ENCODE results near the gene TRMT10C. TPM values are rescaled to one million over a fixed set of nuclear protein-coding genes. Genes with fewer than 3 reads are reported as not detected.

The TRMT10C gene
- total RNA-seq, 1 experiment from 2014 or later = 34.2 TPM

DNA sequence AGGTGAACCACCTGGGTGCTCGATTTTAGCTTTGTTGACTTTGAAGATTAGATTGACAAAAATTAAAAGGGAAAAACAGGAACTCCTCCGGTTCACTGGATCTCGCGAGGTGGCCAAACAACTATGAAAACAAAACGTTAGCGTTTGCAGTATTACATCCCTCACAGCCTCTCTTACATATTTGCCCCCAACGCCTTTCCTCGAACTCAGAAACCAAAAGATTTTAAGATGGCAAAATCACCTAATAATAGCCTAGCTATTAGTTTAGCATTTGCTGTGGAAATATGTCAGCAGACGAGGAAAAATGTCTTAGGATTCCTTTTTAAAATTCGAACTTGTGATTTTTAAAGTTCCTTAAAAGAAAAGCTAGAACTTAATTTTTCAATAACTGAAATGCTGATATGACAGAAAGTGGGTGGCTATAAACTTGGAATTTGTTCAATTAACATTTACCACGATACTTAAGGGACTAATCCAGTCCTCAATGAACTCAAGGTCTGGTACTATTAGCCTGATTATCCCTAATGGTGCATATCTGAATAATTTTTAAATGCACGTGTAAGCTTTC, 48.2 kb upstream of the TRMT10C start:
- H3K4me2 ChIP-seq = peak overlapping the region; percentile 79
- ChIA-PET CTCF (interaction anchor here (0.6 kb wide), 1 partner anchor 190 kb away, joined by 3 read pairs; no protein-coding TSS in a partner anchor), POLR2A (ENCODE audit: unreplicated experiment) (no interaction called here)
- no peaks in the 10 kb centered on the region for H4K20me1 ChIP-seq (ENCODE audit: insufficient read depth)
- intact Hi-C loops (cut with micrococcal nuclease; ENCODE audit: unreplicated experiment) = loop anchor here (1.0 to 10.0 kb wide), 4 partner anchors 61 to 909 kb away; partner anchors contain the start of genes ADGRG7, PCNP and ZBTB11
- no peaks in the 10 kb centered on the region for H3K27me3 ChIP-seq (ENCODE audit: insufficient read depth, low read depth)
- TF ChIP-seq CTCF (conservative IDR thresholded peaks at IDR 0.05) (no peak), EZH2 (IDR thresholded peaks at IDR 0.05; ENCODE audit: low read depth) (no peak)
- no peaks in the 10 kb centered on the region for H3K36me3 ChIP-seq (ENCODE audit: low read depth)
- peak overlapping the region; percentile 92 for H2AFZ ChIP-seq
- no peaks in the 10 kb centered on the region for H3K9me2 ChIP-seq (ENCODE audit: insufficient read depth)
- no peaks in the 10 kb centered on the region for H3K9me3 ChIP-seq (ENCODE audit: insufficient read depth, low read depth)
- H3K79me2 ChIP-seq (ENCODE audit: low read depth) = peaks cover 6% of the 10 kb centered on the region
- peak overlapping the region; percentile 73 for H3K4me3 ChIP-seq
- DNase-seq = peak in 1 of 2 experiments; percentile 67
- BruUV-seq (replicated peaks) = TSS peak; percentile 93
- H3K27ac ChIP-seq = peak overlapping the region; percentile 83
- peaks cover 20% of the 10 kb centered on the region for H3F3A ChIP-seq (ENCODE audit: insufficient read depth, low read depth)
- peaks cover 28% of the 10 kb centered on the region for H3K4me1 ChIP-seq (replicated peaks; ENCODE audit: insufficient read depth)

GRCh38 chr3:101518421-101518871, 43.2 kb upstream of the TRMT10C start:
- H3K9me2 ChIP-seq (ENCODE audit: insufficient read depth) = no peaks in the 10 kb centered on the region
- peak overlapping the region; percentile 29 for H3K4me2 ChIP-seq
- BruUV-seq (replicated peaks) = no TSS peak
- H2AFZ ChIP-seq = peak overlapping the region; percentile 42
- peaks cover 5% of the 10 kb centered on the region for H3F3A ChIP-seq (ENCODE audit: insufficient read depth, low read depth)
- intact Hi-C loops (cut with micrococcal nuclease; ENCODE audit: unreplicated experiment) = loop anchor here (10.0 kb wide), 2 partner anchors 444 to 914 kb away; partner anchors contain the start of gene ADGRG7
- no peak overlapping the region; the same call in 1 of the 2 replicates for H3K4me3 ChIP-seq
- no peaks in the 10 kb centered on the region for H3K36me3 ChIP-seq (ENCODE audit: low read depth)
- no peak for TF ChIP-seq CTCF (conservative IDR thresholded peaks at IDR 0.05)
- TF ChIP-seq EZH2 (IDR thresholded peaks at IDR 0.05; ENCODE audit: low read depth) = no peak
- no peaks in the 10 kb centered on the region for H4K20me1 ChIP-seq (ENCODE audit: insufficient read depth)
- H3K79me2 ChIP-seq (ENCODE audit: low read depth) = no peaks in the 10 kb centered on the region
- ChIA-PET CTCF (interaction anchor here (0.6 to 1.3 kb wide), 2 partner anchors 55 to 1686 kb away, joined by 4 to 12 read pairs; partner anchors contain the start of gene PCNP), POLR2A (ENCODE audit: unreplicated experiment) (interaction anchor here (0.6 to 0.9 kb wide), 3 partner anchors 11 to 1428 kb away, joined by 3 to 6 read pairs (median 5); no protein-coding TSS in a partner anchor)
- H3K27me3 ChIP-seq (ENCODE audit: insufficient read depth, low read depth) = no peaks in the 10 kb centered on the region
- H3K4me1 ChIP-seq (replicated peaks; ENCODE audit: insufficient read depth) = peaks cover 23% of the 10 kb centered on the region
- peak overlapping the region; percentile 23 for H3K27ac ChIP-seq
- DNase-seq = peak; percentile 26 to 79
- H3K9me3 ChIP-seq (ENCODE audit: insufficient read depth, low read depth) = no peaks in the 10 kb centered on the region

DNA sequence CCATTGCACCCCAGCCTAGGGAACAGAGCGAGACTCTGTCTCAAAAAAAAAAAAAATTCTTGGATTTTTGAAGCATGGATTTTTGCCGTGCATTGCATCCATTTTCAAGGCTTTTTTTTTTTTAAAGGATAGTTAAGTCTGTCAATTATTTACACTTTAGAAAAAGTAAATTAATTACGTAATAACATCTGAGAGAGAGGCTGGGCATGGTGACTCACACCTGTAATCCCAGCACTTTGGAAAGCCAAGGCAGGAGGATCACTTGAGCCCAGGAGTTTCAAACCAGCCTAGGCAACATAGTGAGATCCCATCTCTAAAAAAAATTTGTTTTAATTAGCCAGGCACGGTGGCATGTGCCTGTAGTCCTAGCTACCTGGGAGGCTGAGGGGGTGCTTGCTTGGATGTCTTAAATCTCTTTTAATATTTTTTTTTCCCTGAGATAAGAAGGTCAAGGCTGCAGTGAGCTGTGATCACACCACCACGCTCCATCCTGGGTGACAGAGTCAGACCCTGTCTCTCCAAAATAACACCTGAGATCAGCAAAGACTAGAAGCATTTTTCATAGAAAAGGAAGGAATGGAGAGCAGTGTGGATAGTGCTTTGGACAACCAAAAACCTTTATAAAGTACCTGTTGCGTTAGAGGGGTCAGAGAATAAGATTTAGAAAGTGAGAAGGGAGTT, 41.8 kb upstream of the TRMT10C start:
- ChIA-PET CTCF (no interaction called here), POLR2A (ENCODE audit: unreplicated experiment) (interaction anchor here (0.7 kb wide), 1 partner anchor 57 kb away, joined by 4 read pairs; no protein-coding TSS in a partner anchor)
- Histone ChIP-seq H3K36me3 (ENCODE audit: low read depth) (no peaks in the 10 kb centered on the region), H3K9me3 (ENCODE audit: insufficient read depth, low read depth) (no peaks in the 10 kb centered on the region), H3K79me2 (ENCODE audit: low read depth) (no peaks in the 10 kb centered on the region), H3F3A (ENCODE audit: insufficient read depth, low read depth) (peaks cover 5% of the 10 kb centered on the region), H3K4me1 (replicated peaks; ENCODE audit: insufficient read depth) (peaks cover 16% of the 10 kb centered on the region), H3K27ac (no peak overlapping the region), H3K4me3 (no peak overlapping the region), H3K4me2 (no peak overlapping the region), H3K9me2 (ENCODE audit: insufficient read depth) (no peaks in the 10 kb centered on the region), H2AFZ (no peak overlapping the region), H4K20me1 (ENCODE audit: insufficient read depth) (no peaks in the 10 kb centered on the region), H3K27me3 (ENCODE audit: insufficient read depth, low read depth) (no peaks in the 10 kb centered on the region)
- BruUV-seq (replicated peaks) = no TSS peak
- TF ChIP-seq CTCF (conservative IDR thresholded peaks at IDR 0.05) (no peak), EZH2 (IDR thresholded peaks at IDR 0.05; ENCODE audit: low read depth) (no peak)
- intact Hi-C loops (cut with micrococcal nuclease; ENCODE audit: unreplicated experiment) = loop anchor here (10.0 kb wide), 2 partner anchors 445 to 915 kb away; partner anchors contain the start of gene ADGRG7
- DNase-seq = peak in 1 of 2 experiments; percentile 49

Data from PC-9 (cell line).